H54 (cell line): ENCODE measurements around the gene ZNF337.
"Not testable (repeated sequence)": the region's sequence is repeated elsewhere in the genome, so short reads cannot be mapped to it uniquely, and the experiment has no call there.

Experiments
- DNase-seq: peaks from one replicate; pipeline ENCODE4 v3.0.0; 2011; ENCODE audit warnings: low spot score, mixed read lengths; ENCODE audit not compliant: insufficient read length
- FAIRE-seq: peaks from 3 replicates; lab custom pipeline; 2011; peaks lifted over from hg19 to GRCh38; lab: Jason Lieb, UNC
- POLR2A ChIP-seq: IDR thresholded peaks from 2 replicates; pipeline ENCODE4 v1.6.1; 2011; ENCODE audit warnings: low read depth, mild to moderate bottlenecking, low read length

The ZNF337 gene

DNA sequence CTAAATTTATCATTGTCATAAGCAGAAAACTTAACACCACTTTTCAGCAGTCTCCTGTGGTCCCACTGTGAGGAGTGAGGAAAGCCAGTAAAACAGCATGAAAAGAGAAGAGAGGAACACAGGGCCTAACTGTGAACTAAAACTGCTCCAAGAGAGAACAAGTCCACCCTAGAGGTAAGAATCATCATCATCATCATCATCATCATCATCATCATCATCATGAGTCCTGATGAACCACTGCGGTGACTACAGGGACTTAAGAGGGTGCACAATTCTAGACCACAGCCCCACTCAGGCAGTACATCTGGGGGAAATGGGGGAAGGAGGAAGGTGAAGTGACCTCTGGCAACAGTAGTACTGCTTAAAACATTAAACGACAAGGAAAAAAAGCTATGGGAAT lies 13.6 kb downstream of the ZNF337 start:
- DNase-seq (no peak), FAIRE-seq (no peak)
- TF ChIP-seq POLR2A: no peak

DNA sequence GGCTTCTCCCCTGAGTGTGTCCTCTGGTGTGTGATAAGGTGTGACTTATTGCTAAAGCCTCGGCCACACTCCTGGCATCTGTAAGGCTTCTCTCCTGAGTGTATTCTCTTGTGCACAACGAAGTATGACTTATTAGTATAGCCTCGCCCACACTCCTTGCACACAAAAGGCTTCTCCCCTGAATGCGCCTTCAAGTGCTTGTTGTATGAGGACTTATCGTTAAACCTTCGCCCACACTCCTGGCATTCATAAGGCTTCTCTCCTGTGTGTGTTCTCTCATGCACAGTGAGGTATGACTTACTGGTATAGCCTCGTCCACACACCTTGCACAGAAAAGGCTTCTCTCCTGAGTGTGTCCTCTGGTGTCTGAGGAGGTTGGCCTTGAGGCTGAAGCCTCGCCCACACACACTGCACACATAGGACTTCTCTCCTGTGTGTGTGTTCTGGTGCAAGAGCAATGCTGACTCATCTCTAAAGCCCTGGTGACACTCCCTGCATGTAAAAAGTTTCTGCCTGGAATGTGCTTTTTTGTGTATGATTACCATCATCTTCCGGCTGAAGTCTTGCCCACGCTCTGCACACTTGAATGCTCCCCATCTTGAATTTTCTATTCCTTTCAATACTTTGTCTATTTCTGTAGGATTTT lies 20.4 kb downstream of the ZNF337 start:
- FAIRE-seq (no peak), DNase-seq (no peak)
- no peak for TF ChIP-seq POLR2A

DNA sequence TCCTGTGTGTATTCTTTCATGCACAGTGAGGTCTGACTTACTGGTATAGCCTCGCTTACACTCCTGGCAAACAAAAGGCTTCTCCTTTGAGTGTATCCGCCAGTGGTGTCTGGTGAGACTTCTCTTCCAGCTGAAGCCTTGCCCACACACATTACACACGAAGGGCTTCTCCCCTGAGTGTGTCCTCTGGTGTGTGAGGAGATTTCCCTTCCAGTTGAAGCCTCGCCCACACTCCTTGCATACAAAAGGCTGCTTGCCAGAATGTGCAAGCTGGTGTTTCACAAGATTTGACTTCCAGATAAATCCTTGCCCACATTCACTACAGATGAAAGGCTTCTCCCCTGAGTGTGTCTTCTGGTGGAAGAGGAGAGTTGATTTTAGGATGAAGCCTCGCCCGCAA lies 21.5 kb downstream of the ZNF337 start:
- DNase-seq (no peak), FAIRE-seq (no peak)
- TF ChIP-seq POLR2A: no peak

DNA sequence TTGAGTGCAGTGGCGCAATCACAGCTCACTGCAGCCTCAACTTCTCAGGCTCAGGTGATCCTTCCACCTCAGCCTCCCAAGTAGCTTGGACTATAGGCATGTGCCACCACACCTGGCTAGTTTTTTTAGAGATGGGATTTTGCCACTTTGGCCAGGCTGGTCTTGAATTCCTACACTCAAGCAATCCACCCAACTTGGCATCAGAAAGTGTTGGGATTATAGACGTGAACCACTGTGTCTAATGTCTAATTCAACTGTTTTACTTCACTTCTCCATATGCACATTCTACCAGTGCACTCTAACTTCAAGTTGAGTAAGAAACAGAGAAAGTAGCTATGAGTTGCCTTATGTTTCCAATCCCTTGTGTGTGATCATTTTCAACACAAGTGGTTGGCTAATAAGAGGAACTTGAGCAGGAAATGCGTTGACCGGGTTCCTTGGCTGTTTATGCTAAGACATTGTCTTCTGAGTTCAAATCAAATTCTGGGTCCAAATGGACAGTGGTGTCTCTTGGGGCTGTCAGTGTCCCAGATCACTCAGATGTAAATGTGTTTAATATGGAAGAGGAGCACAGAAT lies 23.9 kb downstream of the ZNF337 start:
- no peak for TF ChIP-seq POLR2A
- no peak for DNase-seq
- no peak for FAIRE-seq

DNA sequence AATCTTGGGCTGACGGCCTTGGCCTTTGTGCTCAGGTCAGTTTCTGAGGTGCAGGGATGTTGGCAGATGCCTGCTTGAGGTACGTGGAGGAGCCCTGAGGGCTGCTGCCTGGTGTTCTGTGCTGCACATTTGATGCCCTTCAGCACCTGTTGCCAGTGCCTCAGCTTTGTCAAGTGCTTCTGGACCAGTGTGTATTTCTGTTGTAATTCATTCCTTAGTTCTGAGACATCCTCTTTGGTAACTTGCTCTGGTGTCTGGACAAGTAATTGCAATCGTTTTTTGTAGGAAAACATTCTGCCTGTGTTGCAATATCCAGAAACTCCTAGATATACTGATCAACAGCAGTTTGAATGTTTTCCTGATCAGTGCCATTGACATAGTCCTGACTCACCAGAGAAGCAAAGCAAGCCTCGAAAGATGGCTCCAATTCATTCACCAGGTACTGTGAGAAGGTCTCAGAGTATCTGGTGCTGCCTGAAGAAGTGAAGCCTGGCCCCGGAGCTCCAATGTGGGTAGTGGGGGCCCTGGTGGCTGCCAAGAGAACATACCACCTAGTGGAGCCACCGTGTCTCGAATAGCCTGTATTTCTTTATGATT lies 26.7 kb downstream of the ZNF337 start:
- FAIRE-seq (peak; percentile 53), DNase-seq (no peak)
- no peak for TF ChIP-seq POLR2A

DNA sequence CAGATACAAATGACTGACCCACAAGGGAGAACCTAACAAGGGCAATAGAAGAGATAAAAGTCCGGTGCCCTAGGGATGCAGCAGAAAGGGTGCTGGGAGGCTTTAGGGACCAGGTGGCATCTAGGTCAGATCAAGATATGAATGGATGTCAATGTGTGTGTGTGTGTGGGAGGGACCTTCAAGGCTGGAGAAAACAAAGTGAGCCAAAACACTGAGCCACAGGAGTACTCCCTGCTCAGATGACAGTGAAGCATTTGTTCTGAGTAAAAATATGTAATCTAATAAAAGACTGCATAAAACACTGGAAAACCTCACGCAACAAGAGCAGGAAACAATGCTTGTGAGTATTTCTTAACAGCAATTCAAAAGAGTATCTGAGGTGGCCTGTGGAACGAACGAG lies 28.2 kb downstream of the ZNF337 start:
- FAIRE-seq: no peak

DNA sequence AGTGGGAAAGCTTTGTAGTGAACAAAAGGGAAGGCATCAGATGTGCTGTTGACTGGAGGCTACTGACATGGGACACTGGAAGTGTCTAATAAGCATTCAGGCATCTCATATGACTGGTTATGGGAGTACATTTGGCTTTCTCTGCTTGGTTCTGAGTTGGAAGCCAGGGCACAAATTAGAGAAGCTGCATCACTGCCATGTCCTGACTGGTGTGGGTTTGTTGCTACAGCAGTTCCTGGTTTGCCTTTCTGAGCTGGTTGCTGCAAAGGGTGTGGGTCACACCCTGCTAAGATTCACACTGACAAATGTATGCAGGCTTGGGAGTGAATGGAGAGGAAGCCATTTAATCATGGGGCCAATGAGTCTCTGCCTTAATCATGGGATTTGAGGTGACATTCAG lies 36.7 kb downstream of the ZNF337 start:
- FAIRE-seq (no peak), DNase-seq (no peak)
- TF ChIP-seq POLR2A: no peak

More for the DNA sequence above, 28.2 kb downstream of the ZNF337 start:
- no peak for DNase-seq
- TF ChIP-seq POLR2A: no peak

DNA sequence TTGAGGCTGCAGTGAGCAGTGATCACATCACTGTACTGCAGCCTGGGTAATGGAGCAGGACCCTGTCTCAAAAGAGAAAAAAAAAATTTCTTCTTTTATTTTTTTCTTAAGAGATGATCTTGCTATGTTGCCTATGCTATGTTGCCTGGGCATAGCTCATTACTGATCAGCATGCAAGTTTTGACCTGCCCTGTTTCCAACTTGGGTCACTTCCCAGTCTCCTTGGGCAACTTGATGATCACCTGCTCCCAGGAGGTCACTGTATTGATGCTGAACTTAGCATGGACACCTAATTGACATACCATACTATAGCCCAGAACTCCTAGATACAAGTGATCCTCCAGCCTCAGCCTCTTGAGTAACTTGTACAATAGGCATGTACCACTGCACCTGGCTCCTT lies 42.2 kb downstream of the ZNF337 start:
- no peak for FAIRE-seq
- TF ChIP-seq POLR2A: no peak

DNA sequence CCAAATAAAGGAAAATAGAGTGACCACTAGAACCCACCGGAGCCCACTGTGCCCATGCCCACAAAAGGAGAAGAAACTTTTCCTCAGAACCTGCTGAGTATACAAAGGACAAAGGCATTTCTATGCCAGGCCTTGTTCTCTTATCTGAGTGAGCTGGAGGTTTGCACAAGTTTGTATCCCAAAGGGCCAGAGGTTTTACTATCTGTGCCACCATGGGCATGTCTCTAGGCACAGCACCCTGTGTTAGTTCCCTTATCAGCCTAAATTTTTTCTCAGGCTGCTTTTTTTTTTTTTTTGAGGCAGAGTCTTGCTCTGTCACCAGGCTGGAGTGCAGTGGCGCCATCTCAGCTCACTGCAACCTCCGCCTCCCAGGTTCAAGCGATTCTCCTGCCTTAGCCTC lies 43.8 kb downstream of the ZNF337 start:
- DNase-seq, FAIRE-seq: not testable (repeated sequence)

More for the DNA sequence above, 42.2 kb downstream of the ZNF337 start:
- DNase-seq: no peak

DNA sequence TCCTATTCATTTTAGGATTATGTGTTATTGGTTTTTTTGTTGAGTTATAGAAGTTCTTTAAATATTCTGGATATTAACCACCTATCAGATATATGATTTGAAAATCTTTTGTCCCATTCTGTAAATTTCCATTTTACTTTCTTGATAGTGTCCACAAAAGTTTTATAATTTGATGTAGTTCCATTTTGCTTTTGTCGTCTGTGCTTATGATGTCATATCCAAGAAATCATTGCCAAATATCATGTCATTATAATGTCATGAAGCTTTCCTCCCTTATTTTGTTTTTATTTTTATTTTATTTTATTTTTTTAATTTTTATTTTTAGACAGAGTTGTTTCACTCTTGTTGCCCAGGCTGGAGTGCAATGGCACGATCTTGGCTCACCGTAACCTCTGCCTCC lies 51.8 kb downstream of the ZNF337 start:
- FAIRE-seq (no peak), DNase-seq (no peak)
- TF ChIP-seq POLR2A: no peak

DNA sequence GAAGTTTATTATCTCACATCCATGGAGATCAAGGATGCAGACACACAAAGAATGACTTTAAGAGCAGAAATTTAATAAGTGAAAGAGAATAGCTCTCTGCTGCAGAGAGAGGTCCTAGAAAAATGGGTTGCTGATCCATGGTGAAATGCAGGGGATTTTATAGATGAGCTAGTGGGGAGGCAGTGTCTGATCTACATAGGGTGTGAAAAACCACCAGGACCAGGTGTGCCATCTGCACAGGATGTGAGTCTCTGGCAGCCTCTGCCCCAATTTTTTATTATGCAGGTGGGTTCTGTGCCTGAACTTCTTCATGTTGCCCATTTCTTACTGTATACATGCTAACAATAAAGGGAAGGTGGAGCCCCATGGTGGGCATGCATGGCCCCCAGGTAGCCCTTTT lies 52.9 kb downstream of the ZNF337 start:
- FAIRE-seq: no peak
- no peak for DNase-seq
- no peak for TF ChIP-seq POLR2A

DNA sequence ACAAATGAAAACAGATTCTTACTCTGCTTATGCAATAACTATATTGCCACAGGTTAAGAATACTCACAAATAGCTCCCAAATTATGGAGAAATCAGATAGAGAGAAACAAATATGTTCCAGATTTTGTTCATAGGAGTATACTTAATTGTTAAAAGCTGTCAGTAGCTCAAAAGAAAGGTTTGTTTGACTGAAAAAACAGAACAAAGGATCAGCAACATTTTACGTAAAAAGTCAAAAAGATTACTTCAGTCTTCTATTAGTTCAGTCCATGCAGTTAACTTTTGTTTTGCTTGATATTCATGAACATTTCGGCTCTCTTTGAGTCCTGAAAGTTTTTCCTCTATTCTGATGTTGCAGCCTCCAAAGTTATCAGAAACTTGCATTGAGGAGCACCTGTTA lies 59.4 kb downstream of the ZNF337 start:
- peak; percentile 36 for FAIRE-seq
- no peak for DNase-seq
- no peak for TF ChIP-seq POLR2A

DNA sequence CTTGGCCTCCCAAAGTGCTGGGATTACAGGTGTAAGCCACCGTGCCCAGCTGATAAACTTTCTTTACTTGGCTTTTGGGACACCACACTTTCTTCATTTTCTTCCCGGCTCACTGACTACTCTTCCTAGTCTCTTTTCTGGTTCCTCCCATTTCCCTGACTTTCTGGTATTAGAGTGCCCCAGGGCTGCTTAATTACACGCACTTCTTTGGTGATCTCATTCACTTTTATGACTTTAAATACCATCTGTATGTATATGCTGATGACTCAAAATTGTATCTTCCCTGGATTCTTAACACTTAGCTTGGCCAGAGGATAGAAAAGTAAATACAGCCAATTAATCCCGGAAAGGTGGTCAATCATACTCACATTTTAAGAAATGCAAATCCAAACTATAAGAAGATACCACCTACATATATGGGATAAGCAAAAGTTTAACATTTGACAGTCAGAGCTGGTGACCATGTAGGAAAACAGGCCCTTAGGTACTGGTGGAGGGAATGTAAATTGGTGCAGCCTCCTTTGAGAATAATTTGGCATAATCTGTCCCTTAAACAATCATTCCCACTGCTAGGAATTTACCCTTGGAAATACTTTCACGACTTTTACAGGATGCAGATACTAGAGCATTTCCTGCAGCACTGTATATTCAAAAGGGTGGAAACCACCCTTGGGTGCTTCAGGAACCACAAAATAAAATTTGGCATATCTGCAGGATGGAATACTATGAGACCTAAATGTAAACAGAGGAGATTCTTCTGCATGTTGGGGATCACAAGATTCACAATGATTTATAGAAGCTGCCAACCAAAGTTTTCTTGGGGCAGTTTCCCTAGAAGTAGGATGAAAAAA lies 63.5 kb downstream of the ZNF337 start:
- FAIRE-seq (no peak), DNase-seq (no peak)
- no peak for TF ChIP-seq POLR2A

DNA sequence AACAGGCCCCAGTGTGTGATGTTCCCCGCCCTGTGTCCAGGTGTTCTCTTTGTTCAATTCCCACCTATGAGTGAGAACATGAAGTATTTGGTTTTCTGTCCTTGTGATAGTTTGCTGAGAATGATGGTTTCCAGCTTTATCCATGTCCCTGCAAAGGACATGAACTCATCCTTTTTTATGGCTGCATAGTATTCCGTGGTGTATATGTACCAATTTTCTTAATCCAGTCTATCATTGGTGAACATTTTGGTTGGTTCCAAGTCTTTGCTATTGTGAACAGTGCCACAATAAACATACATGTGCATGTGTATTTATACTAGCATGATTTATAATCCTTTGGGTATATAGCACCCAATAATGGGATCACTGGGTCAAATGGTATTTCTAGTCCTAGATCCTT lies 66.0 kb downstream of the ZNF337 start:
- not testable (repeated sequence) for FAIRE-seq, DNase-seq
